Hepatocyte (in vitro differentiated cells): Measurements from ENCODE around the gene FOXK1. TPM values are rescaled to one million over a fixed set of nuclear protein-coding genes. Genes with fewer than 3 reads are reported as not detected.

Experiments used
- DNase-seq: peaks from one replicate; pipeline ENCODE4 v3.0.0-alpha.2; 2016; ENCODE audit warnings: low spot score
- H2AFZ ChIP-seq: fragments of 200-600 bp; sonication (generic); 2 replicates; pipeline ENCODE4 v1.6.0; 2016; ENCODE audit warnings: antibody characterized with exemption, mild to moderate bottlenecking
- H3K27ac ChIP-seq: fragments of 200-600 bp; sonication (generic); 2 replicates; pipeline ENCODE4 v1.5.1; 2016; ENCODE audit warnings: mild to moderate bottlenecking
- H3K27me3 ChIP-seq: fragments of 200-600 bp; sonication (generic); 2 replicates; pipeline ENCODE4 v1.6.1; 2016
- H3K36me3 ChIP-seq: fragments of 200-600 bp; sonication (generic); replicated peaks from 2 replicates; pipeline ENCODE4 v1.5.1; 2016; ENCODE audit warnings: low read depth; ENCODE audit not compliant: insufficient read depth
- H3K4me1 ChIP-seq: fragments of 200-600 bp; sonication (generic); 2 replicates; pipeline ENCODE4 v1.5.1; 2016; ENCODE audit warnings: mild to moderate bottlenecking, moderate library complexity; ENCODE audit not compliant: insufficient read depth
- H3K4me2 ChIP-seq: fragments of 200-600 bp; sonication (generic); 2 replicates; pipeline ENCODE4 v1.6.0; 2016
- H3K4me3 ChIP-seq: fragments of 200-600 bp; sonication (generic); 2 replicates; pipeline ENCODE4 v1.5.1; 2016; ENCODE audit warnings: mild to moderate bottlenecking
- H3K79me2 ChIP-seq: fragments of 200-600 bp; sonication (generic); 2 replicates; pipeline ENCODE4 v1.6.0; 2017; ENCODE audit warnings: mild to moderate bottlenecking
- H3K9me2 ChIP-seq: fragments of 200-600 bp; sonication (generic); replicated peaks from 2 replicates; pipeline ENCODE4 v1.6.0; 2017; ENCODE audit warnings: mild to moderate bottlenecking; ENCODE audit not compliant: insufficient read depth
- H3K9me3 ChIP-seq: fragments of 200-600 bp; sonication (generic); 2 replicates; pipeline ENCODE4 v1.5.1; 2016; ENCODE audit warnings: low read depth, mild to moderate bottlenecking
- H4K20me1 ChIP-seq: fragments of 200-600 bp; sonication (generic); 2 replicates; pipeline ENCODE4 v1.6.0; 2016; ENCODE audit warnings: mild to moderate bottlenecking; ENCODE audit not compliant: insufficient read depth, poor library complexity, severe bottlenecking
- EZH2 ChIP-seq: fragments of 200-600 bp; sonication (generic); IDR thresholded peaks from 2 replicates; pipeline ENCODE4 v1.6.1; 2016; ENCODE audit warnings: antibody characterized with exemption, mild to moderate bottlenecking, borderline replicate concordance
- EZH2phosphoT487 ChIP-seq: fragments of 200-600 bp; sonication (generic); IDR thresholded peaks from one replicate; pipeline ENCODE4 v1.6.1; 2018; ENCODE audit warnings: antibody characterized with exemption, mild to moderate bottlenecking, low read depth, moderate library complexity; ENCODE audit not compliant: unreplicated experiment, severe bottlenecking
- WGBS: methylation state at CpG from one replicate; pipeline ENCODE4 v1.1.6; 2016; ENCODE audit warnings: low lambda C conversion rate; ENCODE audit errors: missing lambda C conversion rate; 5-methylcytosine and 5-hydroxymethylcytosine counted together
- polyA plus RNA-seq: library from polyadenylated mRNA; unstranded; fragments of >200 nt; fragmentation: Nextera tagmentation; extraction: Ambion mirVana; gene quantifications from 2 replicates; pipeline ENCODE4 v1.2.1, GENCODE V29; 2016
- total RNA-seq: library from RNA; depleted of rRNA; stranded (reverse); fragments of >200 nt; gene quantifications from 2 replicates; pipeline ENCODE4 v1.2.3, GENCODE V29; 2014
- TF ChIP-seq, protein P1 (sequence below): fragments of 200-600 bp; sonication (generic); IDR thresholded peaks from 2 replicates; pipeline ENCODE4 v1.5.1; 2016; ENCODE audit warnings: antibody characterized with exemption, mild to moderate bottlenecking; ENCODE audit not compliant: poor library complexity

Gene FOXK1
- total and polyA plus RNA-seq, 2 experiments from 2014 or later, result 8.3 to 17.8 TPM

DNA sequence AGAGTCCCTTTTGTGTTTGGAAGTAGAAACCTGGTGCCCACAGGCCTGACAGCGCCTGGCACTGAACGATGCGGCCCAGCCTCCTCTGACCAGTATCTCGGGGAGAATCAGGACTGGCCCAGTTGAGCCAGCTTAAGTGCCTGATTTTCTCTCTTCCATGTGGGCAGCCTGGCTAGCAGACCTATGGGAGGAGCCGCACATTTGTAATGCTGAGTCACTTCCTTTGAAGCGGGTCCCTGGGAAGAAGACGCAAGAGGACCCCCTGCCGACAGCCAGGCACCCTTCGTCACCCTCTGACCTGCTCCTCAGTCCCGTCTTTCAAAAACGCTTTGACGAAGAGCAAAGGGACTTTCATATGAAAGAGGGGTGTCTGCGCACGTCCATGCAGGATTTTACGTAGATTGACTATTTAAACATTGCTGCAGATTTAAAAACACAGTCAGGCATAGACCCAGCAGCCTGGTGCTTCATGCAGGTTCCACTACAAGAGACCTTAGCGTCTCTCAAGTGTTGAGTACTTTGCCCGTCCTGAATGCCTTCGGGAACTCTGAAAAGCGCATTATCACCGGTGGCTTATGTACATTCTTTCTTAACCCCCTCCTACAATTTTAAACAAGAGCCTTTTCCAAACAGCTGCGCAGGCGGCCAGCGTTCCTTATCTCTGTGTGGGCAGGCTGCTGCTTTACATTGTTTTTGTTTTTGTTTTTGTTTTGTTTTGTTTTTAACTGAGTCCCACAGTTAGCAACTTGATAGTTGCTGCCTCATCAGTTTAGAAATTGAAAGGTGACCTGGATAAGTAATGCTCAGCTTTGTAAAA, 56.8 kb downstream of the FOXK1 start:
- Histone ChIP-seq H3K9me3 (no peaks in the 10 kb centered on the region), H3K79me2 (peaks cover 85% of the 10 kb centered on the region), H4K20me1 (no peaks in the 10 kb centered on the region), H3K36me3 (no peaks in the 10 kb centered on the region), H3K4me2 (peak overlapping the region; percentile 74), H3K4me1 (peaks cover 35% of the 10 kb centered on the region), H3K27me3 (no peaks in the 10 kb centered on the region), H3K27ac (peak overlapping the region; percentile 81), H3K4me3 (peak overlapping the region; percentile 17), H3K9me2 (no peaks in the 10 kb centered on the region), H2AFZ (no peak overlapping the region)
- WGBS, result 16% methylated on average over 23 of the region's 23 CpGs
- DNase-seq, result peak; percentile 75
- TF ChIP-seq EZH2, result no peak

DNA sequence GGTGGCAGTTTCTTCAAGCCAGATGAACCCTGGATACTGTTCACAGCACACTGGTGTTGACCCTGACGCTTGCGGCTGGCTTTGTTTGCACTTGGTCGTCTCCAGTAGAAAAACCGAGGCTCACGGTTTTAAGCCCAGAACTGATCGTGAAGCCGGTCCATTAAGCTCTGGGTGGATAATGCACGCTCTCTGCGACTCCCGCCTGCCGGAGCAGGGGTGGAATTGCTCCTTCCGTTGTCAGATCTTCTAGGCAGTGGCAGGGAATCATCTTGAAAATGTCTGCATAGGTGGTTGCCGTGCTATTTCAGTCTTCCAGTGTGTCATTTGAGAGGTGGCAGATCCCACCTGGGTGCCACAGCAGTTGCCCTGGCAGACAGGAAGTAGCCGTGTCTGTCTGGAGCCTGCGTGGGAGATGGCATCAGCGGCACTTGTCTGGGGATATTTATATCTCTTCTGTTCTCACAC, 57.5 kb downstream of the FOXK1 start:
- peak; percentile 76 for DNase-seq
- H3K79me2 ChIP-seq, result peaks cover 79% of the 10 kb centered on the region
- H3K27me3 ChIP-seq, result no peaks in the 10 kb centered on the region
- no peaks in the 10 kb centered on the region for H4K20me1 ChIP-seq
- H3K27ac ChIP-seq, result peak overlapping the region; percentile 81
- H2AFZ ChIP-seq, result no peak overlapping the region
- TF ChIP-seq, protein P1, sequence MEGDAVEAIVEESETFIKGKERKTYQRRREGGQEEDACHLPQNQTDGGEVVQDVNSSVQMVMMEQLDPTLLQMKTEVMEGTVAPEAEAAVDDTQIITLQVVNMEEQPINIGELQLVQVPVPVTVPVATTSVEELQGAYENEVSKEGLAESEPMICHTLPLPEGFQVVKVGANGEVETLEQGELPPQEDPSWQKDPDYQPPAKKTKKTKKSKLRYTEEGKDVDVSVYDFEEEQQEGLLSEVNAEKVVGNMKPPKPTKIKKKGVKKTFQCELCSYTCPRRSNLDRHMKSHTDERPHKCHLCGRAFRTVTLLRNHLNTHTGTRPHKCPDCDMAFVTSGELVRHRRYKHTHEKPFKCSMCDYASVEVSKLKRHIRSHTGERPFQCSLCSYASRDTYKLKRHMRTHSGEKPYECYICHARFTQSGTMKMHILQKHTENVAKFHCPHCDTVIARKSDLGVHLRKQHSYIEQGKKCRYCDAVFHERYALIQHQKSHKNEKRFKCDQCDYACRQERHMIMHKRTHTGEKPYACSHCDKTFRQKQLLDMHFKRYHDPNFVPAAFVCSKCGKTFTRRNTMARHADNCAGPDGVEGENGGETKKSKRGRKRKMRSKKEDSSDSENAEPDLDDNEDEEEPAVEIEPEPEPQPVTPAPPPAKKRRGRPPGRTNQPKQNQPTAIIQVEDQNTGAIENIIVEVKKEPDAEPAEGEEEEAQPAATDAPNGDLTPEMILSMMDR, result peak; percentile 39
- TF ChIP-seq EZH2phosphoT487, result no peak
- peak overlapping the region; percentile 17 for H3K4me3 ChIP-seq
- WGBS, result 31% methylated on average over 16 of the region's 16 CpGs
- peak overlapping the region; percentile 74 for H3K4me2 ChIP-seq
- no peaks in the 10 kb centered on the region for H3K9me2 ChIP-seq
- H3K4me1 ChIP-seq, result peaks cover 41% of the 10 kb centered on the region
- no peaks in the 10 kb centered on the region for H3K36me3 ChIP-seq
- H3K9me3 ChIP-seq, result no peaks in the 10 kb centered on the region

DNA sequence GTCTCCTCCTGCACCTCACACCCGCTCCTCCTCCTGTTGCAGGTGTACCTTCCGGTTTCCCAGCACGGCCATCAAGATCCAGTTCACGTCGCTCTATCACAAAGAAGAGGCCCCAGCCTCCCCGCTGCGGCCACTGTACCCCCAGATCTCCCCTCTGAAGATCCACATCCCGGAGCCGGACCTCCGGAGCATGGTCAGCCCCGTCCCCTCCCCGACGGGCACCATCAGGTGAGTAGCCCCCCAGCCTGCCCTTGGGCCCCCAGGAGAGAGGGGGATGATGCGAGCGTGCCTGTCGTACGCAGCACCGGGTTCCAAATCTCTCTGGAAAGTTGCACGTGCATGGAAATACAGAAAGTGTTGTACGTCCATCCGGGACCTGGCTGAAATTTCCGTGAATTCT, 58.7 kb downstream of the FOXK1 start:
- Histone ChIP-seq H3K79me2 (peaks cover 66% of the 10 kb centered on the region), H3K9me2 (no peaks in the 10 kb centered on the region), H3K27me3 (no peaks in the 10 kb centered on the region), H3K4me2 (no peak overlapping the region), H4K20me1 (no peaks in the 10 kb centered on the region), H3K9me3 (no peaks in the 10 kb centered on the region), H3K4me1 (peaks cover 46% of the 10 kb centered on the region), H3K27ac (no peak overlapping the region), H2AFZ (no peak overlapping the region), H3K4me3 (no peak overlapping the region), H3K36me3 (no peaks in the 10 kb centered on the region)
- DNase-seq, result no peak
- TF ChIP-seq EZH2phosphoT487 (no peak), EZH2 (no peak)
- TF ChIP-seq, protein P1, result no peak
- 99% methylated on average over 16 of the region's 22 CpGs for WGBS

DNA sequence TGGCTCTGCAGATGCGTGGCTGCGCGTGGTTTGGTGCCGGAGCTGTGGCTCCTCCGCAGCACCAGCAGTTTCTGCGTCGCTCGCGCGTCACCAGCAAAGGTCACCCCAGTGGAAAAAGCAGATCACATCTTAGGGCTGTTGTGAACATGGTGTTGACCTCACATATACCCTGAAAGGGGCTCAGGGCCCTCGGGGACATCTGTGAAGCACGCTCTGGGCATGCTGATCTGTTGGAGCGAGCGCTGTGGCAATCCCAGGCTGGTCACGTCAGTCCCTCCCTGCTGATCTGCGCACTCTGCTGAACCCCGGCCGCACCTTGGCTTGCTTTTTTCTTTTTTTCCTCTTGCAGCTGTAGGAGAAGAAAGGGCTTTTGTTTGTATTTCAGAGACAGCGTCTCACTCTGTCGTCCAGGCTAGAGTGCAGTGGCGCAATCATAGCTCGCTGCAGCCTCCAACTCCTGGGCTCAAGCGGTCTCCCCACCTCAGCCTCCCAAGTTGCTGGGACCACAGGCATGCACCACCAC, 60.0 kb downstream of the FOXK1 start:
- Histone ChIP-seq H3K4me2 (no peak overlapping the region), H3K9me3 (no peaks in the 10 kb centered on the region), H3K4me3 (no peak overlapping the region), H4K20me1 (no peaks in the 10 kb centered on the region), H3K79me2 (peaks cover 61% of the 10 kb centered on the region), H3K27me3 (no peaks in the 10 kb centered on the region), H3K36me3 (no peaks in the 10 kb centered on the region), H3K27ac (peak overlapping the region; percentile 98), H3K4me1 (peaks cover 60% of the 10 kb centered on the region), H3K9me2 (no peaks in the 10 kb centered on the region), H2AFZ (no peak overlapping the region)
- TF ChIP-seq EZH2, result no peak
- TF ChIP-seq, protein P1, result no peak
- TF ChIP-seq EZH2phosphoT487, result no peak
- peak; percentile 43 for DNase-seq
- 89% methylated on average over 23 of the region's 23 CpGs for WGBS
